Esophagus muscularis mucosa (tissue), 4 donors: ENCODE results near the gene SPTBN1.

Experiments used
- CTCF ChIP-seq, 3 experiments: fragments of 200-600 bp in 2 of 3; fragments of 450-650 bp in 1 of 3; sonication (generic) in 2 of 3; IDR thresholded peaks; one replicate each; pipeline ENCODE4 v1.5.1; 2017 to 2019; ENCODE audit warnings: antibody characterized with exemption in 3 of 3, mild to moderate bottlenecking in 2 of 3, moderate library complexity in 1 of 3
- EP300 ChIP-seq: sonication (generic); formaldehyde crosslinking; IDR thresholded peaks from one replicate; pipeline ENCODE4 v1.6.1; 2017; ENCODE audit warnings: antibody characterized with exemption
- POLR2AphosphoS5 ChIP-seq, 2 donors: sonication (generic); formaldehyde crosslinking; IDR thresholded peaks; one replicate each; pipeline ENCODE4 v1.6.1; 2017; ENCODE audit warnings: antibody characterized with exemption in 2 of 2

- TF ChIP-seq CTCF (IDR thresholded peaks at IDR 0.05) = no peak
- no peak for TF ChIP-seq POLR2AphosphoS5 (IDR thresholded peaks at IDR 0.05)
- no peak for TF ChIP-seq EP300
Measured at GRCh38 chr2:54429054-54429453, 27.1 kb upstream of the SPTBN1 start.
